ENCODE results near the gene DNHD1. TPM values are rescaled to one million over a fixed set of nuclear protein-coding genes. Genes with fewer than 3 reads are reported as not detected.
A peak's percentile ranks its signal among the peaks of the same experiment; 100 is the strongest.

Gene DNHD1
- total RNA-seq, 1 donor from 2014 or later: 20.0 TPM

DNA sequence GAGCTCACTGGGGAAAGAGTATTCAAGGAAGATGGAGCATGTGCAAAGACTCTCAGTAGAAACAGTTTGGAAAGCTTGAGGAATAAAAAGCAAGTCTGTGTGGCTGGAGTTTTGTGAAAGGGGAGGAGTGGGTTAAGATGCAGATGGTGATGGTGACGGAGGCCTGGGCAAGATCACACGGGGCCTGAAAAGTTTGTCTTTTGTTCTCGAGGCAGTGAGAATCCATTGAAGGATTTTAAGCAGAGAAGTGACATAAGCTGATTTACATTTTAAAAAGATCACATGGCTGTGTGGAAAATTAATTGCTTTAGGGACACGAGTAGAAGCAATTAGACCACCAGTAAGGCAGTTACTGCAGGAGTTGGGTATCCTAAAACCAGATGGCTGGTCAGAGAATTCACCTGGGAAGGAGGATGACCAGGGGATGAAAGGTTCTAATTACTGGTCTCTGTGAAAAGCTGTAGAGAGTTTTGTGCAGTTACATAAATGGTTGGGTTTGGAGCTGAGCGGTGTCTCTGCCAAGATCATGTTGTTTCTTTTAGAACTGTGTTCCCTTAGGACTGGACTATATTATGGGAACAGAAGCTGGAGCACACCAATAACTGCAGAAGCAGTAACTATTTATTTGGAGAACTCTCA lies 99.3 kb downstream of the DNHD1 start:
- H3K4me1 Mint-ChIP-seq (ENCODE audit: low read depth): peaks cover 19% of the 10 kb centered on the region
- intact Hi-C loops (cut with micrococcal nuclease): no loop called here
- DNase-seq (ENCODE audit: low spot score): no peak
- H3K36me3 Mint-ChIP-seq (ENCODE audit: low read depth): peaks cover 53% of the 10 kb centered on the region
- no peak overlapping the region for H3K4me3 Mint-ChIP-seq
- no peaks in the 10 kb centered on the region for H3K9me3 Mint-ChIP-seq
- no peaks in the 10 kb centered on the region for H3K27me3 Mint-ChIP-seq (ENCODE audit: insufficient read depth)
- no peak overlapping the region for H3K27ac Mint-ChIP-seq

DNA sequence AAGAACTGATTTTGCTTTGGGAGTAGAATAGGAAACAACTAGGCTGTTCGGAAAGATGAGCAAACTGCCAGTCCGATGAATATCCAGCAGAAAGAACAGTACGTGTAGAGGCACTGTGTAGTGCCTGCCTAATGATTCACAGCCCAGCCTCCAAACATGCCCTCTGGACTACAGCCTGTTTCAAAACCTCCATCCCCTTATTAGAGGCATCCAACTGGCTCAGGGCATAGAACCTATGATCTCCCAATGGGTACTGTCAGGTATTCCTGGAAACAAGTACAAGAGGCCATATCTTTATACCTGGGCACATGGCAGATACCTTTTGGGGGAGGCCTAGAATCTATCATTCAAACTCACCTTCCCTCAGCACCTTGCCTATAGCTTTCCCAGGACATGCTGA lies 101.5 kb downstream of the DNHD1 start:
- peaks cover 18% of the 10 kb centered on the region for H3K4me1 Mint-ChIP-seq (ENCODE audit: low read depth)
- H3K27ac Mint-ChIP-seq: no peak overlapping the region
- H3K36me3 Mint-ChIP-seq (ENCODE audit: low read depth): peaks cover 52% of the 10 kb centered on the region

DNA sequence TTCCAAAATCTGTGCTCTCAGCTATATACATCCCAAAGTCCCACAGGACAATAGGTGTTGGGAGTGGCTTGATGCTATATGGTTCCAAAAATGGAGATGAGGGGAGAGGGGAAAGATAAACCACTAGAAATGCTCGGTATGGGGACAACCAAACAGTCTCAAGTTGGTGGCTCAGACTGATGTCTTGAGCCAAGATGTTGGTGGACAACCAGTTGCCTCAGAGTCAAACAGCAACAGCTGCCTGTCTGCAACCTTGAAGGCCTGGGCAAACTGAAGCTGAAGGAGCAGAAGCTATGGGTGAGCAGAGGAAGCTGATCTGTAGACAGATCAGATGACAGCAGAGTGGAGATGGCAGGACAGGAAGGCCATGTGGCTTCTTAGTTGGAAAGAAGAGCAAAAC lies 102.4 kb downstream of the DNHD1 start:
- DNase-seq (ENCODE audit: low spot score): no peak
- no peak overlapping the region for H3K4me3 Mint-ChIP-seq
- H3K9me3 Mint-ChIP-seq: no peaks in the 10 kb centered on the region
- H3K27ac Mint-ChIP-seq: no peak overlapping the region
- no peaks in the 10 kb centered on the region for H3K27me3 Mint-ChIP-seq (ENCODE audit: insufficient read depth)
- H3K36me3 Mint-ChIP-seq (ENCODE audit: low read depth): peaks cover 43% of the 10 kb centered on the region
- intact Hi-C loops (cut with micrococcal nuclease): no loop called here
- peaks cover 9% of the 10 kb centered on the region for H3K4me1 Mint-ChIP-seq (ENCODE audit: low read depth)

More for the DNA sequence above, 101.5 kb downstream of the DNHD1 start:
- Mint-ChIP-seq H3K9me3 (no peaks in the 10 kb centered on the region), H3K4me3 (no peak overlapping the region), H3K27me3 (ENCODE audit: insufficient read depth) (no peaks in the 10 kb centered on the region)
- DNase-seq (ENCODE audit: low spot score): no peak
- intact Hi-C loops (cut with micrococcal nuclease): no loop called here

DNA sequence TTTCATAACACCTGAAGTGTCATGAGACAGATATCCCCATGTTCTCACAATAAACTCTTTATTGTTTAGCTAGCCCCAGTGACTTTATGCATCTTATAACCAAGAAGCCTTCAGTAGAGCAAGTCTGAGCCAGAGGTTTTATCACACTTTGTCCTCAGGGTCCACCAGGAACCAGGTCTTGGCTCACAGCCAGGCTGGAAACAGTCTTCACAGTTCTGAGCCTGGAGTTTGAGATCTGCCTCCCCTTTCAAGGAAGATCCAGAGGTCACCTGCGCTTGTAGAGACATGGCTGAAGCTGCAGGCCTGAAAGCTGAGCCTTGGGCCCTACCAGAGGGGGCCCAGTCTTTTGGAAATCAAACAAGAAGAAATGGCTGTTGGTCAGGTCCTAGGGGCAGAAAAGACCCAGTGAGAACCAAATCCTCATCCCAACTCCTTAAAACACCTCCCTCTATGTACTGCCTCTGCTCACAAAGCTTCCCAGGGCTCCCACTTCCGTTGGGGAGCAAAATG lies 102.9 kb downstream of the DNHD1 start:
- intact Hi-C loops (cut with micrococcal nuclease): loop anchor here (10.0 kb wide), 1 partner anchor 1385 kb away; the partner anchor contains the start of gene EIF3F
- Mint-ChIP-seq H3K4me3 (no peak overlapping the region), H3K9me3 (no peaks in the 10 kb centered on the region), H3K36me3 (ENCODE audit: low read depth) (peaks cover 40% of the 10 kb centered on the region), H3K4me1 (ENCODE audit: low read depth) (peaks cover 7% of the 10 kb centered on the region), H3K27ac (no peak overlapping the region), H3K27me3 (ENCODE audit: insufficient read depth) (no peaks in the 10 kb centered on the region)
- no peak for DNase-seq (ENCODE audit: low spot score)

DNA sequence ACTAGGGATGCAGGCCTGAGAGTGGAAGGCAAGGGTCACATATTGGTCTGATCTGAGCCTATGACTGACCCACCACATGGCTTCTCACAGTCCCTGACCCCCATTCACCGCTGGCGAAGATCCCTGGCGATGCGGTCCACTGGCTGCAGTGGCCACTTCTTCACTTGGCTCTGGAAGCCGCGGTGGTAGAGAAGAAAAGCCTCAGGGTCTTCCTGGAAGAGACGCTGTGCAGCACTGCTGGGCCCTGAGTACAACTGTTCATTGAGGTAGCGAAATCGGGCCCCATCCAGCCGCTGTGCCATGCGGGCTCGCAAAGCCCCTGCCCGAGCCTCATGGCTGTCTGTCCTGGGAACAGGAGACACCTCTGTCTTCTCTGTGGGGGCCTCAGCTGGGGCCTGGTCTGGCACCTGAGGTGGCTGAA lies 104.0 kb downstream of the DNHD1 start:
- no peaks in the 10 kb centered on the region for H3K9me3 Mint-ChIP-seq
- H3K36me3 Mint-ChIP-seq (ENCODE audit: low read depth): peaks cover 35% of the 10 kb centered on the region
- H3K4me3 Mint-ChIP-seq: no peak overlapping the region
- no peak for DNase-seq (ENCODE audit: low spot score)
- intact Hi-C loops (cut with micrococcal nuclease): loop anchor here (10.0 kb wide), 1 partner anchor 1384 kb away; the partner anchor contains the start of gene EIF3F
- peaks cover 10% of the 10 kb centered on the region for H3K4me1 Mint-ChIP-seq (ENCODE audit: low read depth)
- no peaks in the 10 kb centered on the region for H3K27me3 Mint-ChIP-seq (ENCODE audit: insufficient read depth)
- no peak overlapping the region for H3K27ac Mint-ChIP-seq

DNA sequence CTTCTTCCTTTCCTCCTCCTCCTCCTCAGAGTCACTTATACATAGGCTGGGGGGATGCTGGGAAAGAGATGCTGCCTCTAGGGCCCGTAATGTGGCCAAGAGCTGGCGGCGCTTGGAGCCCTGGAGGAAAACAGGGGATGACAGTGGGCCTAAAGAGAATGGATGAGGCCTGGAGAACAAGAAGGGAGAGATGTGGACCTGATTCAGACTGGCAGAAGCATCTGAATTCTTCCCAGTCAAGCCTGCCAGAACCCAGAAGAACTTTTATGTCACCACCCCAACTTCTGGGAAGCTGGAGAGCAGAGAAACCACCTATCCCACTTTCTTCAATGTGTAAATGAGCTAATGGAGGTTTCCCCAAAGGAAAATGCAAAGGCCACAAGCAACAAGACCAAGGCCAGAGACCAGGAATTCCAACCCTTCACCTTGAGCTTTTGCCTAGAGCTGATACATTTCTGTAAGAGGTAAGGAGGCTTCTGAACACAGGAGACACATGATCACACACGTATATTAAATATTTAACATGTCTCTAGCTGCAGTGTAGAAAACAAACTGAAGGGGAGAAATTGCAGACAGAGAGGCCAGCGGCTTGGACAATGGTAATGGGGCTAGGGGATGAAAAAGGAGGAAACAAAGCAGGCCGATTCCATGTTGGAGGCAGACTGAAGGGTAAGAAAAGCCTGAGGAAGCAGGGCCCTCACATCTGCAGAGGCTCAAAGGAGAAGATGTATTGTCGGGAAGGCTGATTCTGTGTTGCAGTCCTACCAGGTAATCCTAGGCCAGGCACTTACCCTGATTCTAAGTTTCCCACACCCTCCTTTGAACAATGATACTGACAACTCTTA lies 105.2 kb downstream of the DNHD1 start:
- H3K27me3 Mint-ChIP-seq (ENCODE audit: insufficient read depth): no peaks in the 10 kb centered on the region

DNA sequence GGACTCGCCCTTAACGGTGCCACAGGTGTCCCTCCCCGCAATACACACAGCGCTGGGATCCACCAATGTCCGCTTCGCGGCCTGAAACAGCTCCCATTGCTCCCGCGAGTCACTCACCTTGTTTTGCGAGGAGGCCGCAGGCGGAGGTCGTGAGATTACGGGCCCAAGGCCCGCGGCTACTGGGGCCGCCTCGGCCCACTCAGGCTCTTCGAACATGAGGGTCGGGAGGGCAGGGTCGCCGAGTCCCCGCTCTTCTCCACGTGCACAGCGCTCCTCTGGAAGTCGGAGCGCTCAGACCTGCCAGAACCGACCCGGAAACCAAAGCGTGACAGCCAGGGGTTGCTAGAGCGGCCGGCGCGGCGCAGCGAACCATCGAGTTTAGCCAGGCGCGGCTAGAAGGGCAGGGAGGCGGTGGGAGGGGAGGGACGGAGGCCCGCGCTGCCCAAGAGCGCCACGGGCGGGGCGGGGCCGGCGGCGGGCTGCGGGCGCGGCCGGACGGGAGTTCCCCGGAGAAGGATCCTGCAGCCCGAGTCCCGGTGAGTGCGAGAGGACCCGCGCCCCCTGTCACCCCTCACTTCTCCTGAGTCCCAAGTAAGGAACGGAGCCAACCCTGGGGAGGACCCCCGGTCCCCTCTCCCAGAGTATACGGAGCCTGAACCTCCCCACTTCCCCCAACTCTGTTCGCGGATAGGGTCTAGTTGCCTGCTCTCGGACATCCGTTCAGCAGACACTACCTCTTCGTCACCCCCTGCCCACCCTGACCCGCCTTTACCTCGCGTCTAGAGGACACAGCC lies 106.4 kb downstream of the DNHD1 start, which contains the start of the genes ILK and RRP8:
Gene ILK, plus strand, starts transcription at position 488 of the 794 bp plus-strand sequence. CDS start 498 bp downstream, outside the sequence.
Gene RRP8, minus strand, starts transcription at position 330 of the 794 bp plus-strand sequence. Its CDS starts 114 bp downstream, at position 216.
- Mint-ChIP-seq H3K27ac (no peak within 1 kb of the TSS), H3K4me3 (no peak within 1 kb of the TSS), H3K36me3 (ENCODE audit: low read depth) (peaks cover 34% of the 10 kb centered on the region), H3K9me3 (no peaks in the 10 kb centered on the region), H3K27me3 (ENCODE audit: insufficient read depth) (no peaks in the 10 kb centered on the region), H3K4me1 (ENCODE audit: low read depth) (peaks cover 26% of the 10 kb centered on the region)
- DNase-seq (ENCODE audit: low spot score): peak; percentile 84
- intact Hi-C loops (cut with micrococcal nuclease): loop anchor here (1.0 to 10.0 kb wide), 10 partner anchors 9 to 1381 kb away; partner anchors contain the start of genes ARFIP2, EIF3F, MRPL17 and PPFIBP2

More for the DNA sequence above, 105.2 kb downstream of the DNHD1 start:
- DNase-seq (ENCODE audit: low spot score): no peak
- H3K4me1 Mint-ChIP-seq (ENCODE audit: low read depth): peaks cover 23% of the 10 kb centered on the region
- H3K4me3 Mint-ChIP-seq: no peak overlapping the region
- peaks cover 35% of the 10 kb centered on the region for H3K36me3 Mint-ChIP-seq (ENCODE audit: low read depth)
- peak overlapping the region; percentile 24 for H3K27ac Mint-ChIP-seq
- intact Hi-C loops (cut with micrococcal nuclease): loop anchor here (2.0 to 10.0 kb wide), 3 partner anchors 224 to 1382 kb away; partner anchors contain the start of genes EIF3F and PPFIBP2
- no peaks in the 10 kb centered on the region for H3K9me3 Mint-ChIP-seq

DNA sequence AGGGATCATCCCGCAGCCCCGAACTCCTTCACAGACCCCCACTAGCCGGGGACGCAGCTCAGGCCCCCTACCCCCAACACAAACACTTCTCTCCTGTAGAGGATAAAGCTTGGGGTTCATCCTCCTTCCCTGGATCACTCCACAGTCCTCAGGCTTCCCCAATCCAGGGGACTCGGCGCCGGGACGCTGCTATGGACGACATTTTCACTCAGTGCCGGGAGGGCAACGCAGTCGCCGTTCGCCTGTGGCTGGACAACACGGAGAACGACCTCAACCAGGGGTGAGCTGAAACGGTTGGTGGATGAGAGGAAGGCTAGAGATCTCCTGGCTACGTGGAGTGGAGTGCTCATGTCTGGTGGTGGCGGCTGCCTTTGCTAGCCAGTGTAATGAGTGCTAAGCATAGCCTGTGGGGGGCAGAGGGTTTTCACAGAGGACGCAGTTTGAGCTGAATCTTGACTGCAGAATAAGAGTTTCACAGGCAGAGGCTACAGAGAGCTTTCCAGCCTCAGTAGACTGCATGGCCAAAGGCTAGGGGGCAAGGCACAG lies 107.1 kb downstream of the DNHD1 start:
- Mint-ChIP-seq H3K4me1 (ENCODE audit: low read depth) (peaks cover 26% of the 10 kb centered on the region), H3K4me3 (no peak overlapping the region), H3K36me3 (ENCODE audit: low read depth) (peaks cover 32% of the 10 kb centered on the region)

DNA sequence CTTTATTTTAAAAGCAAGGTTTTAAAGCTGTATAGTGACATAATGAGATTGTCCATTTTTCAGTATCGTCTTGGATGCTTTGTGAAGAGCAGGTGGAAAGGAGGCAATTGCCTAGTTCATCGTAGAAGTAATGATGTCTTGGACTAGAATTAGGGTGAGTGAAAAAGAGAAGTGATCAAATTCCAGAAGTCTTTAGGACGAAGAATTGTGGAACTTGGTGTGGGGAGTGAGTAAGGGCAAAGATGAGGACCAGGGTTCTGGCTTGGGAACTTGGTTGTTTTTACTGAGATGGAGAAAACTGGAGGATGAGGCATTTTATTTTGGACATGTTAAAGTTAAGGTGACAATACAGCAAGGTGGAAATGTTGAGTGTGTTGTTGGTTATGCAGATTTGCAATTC lies 107.7 kb downstream of the DNHD1 start:
- Mint-ChIP-seq H3K9me3 (no peaks in the 10 kb centered on the region), H3K27me3 (ENCODE audit: insufficient read depth) (no peaks in the 10 kb centered on the region), H3K4me3 (no peak overlapping the region), H3K4me1 (ENCODE audit: low read depth) (peaks cover 30% of the 10 kb centered on the region), H3K27ac (no peak overlapping the region), H3K36me3 (ENCODE audit: low read depth) (peaks cover 31% of the 10 kb centered on the region)
- intact Hi-C loops (cut with micrococcal nuclease): loop anchor here (1.0 to 10.0 kb wide), 2 partner anchors 64 to 1380 kb away; partner anchors contain the start of gene EIF3F
- DNase-seq (ENCODE audit: low spot score): no peak

More for the DNA sequence above, 107.1 kb downstream of the DNHD1 start:
- no peak overlapping the region for H3K27ac Mint-ChIP-seq
- H3K27me3 Mint-ChIP-seq (ENCODE audit: insufficient read depth): no peaks in the 10 kb centered on the region
- intact Hi-C loops (cut with micrococcal nuclease): loop anchor here (1.0 to 10.0 kb wide), 2 partner anchors 64 to 1381 kb away; partner anchors contain the start of gene EIF3F
- DNase-seq (ENCODE audit: low spot score): peak; percentile 40
- no peaks in the 10 kb centered on the region for H3K9me3 Mint-ChIP-seq

DNA sequence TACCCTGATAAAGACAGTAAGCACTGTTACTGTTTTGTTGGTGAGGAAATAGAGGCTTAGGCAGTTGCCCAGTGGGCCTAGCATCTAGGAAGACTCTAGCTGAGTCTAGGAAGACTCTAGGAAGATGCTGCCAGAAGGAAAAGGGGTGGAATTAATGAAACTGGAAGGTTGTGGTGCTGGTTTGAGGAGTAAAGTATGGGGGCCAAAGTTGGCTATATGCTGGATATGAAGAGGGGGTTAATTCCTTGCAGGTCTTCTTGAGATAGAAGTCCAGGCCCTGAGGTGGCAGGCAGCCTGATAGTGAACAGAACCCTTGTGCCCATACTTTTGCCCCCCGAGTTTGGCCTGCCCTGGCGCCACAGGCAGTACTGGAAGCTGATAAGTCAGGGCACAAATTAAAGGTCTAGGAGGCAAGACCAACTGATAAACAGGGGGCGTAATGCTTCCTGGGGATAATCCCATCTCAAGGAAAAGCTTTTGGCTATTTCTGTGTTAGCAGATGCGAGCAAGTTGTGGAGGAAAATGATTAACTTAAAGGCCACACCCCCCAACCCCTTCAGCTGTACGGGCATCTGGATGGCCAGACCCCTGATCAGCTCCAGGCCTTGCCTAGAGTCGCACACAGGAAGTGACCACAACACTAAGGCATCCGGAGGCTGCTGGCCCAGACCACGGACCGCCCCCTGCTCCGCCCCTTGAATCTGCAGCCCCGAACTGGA lies 109.5 kb downstream of the DNHD1 start:
- H3K27me3 Mint-ChIP-seq (ENCODE audit: insufficient read depth): no peaks in the 10 kb centered on the region
- H3K4me3 Mint-ChIP-seq: no peak overlapping the region
- intact Hi-C loops (cut with micrococcal nuclease): loop anchor here (1.0 to 10.0 kb wide), 6 partner anchors 13 to 1378 kb away; partner anchors contain the start of genes CAVIN3, EIF3F and TPP1
- peaks cover 46% of the 10 kb centered on the region for H3K4me1 Mint-ChIP-seq (ENCODE audit: low read depth)
- peaks cover 38% of the 10 kb centered on the region for H3K36me3 Mint-ChIP-seq (ENCODE audit: low read depth)
- H3K27ac Mint-ChIP-seq: peak overlapping the region; percentile 84
- peak; percentile 58 for DNase-seq (ENCODE audit: low spot score)
- no peaks in the 10 kb centered on the region for H3K9me3 Mint-ChIP-seq

DNA sequence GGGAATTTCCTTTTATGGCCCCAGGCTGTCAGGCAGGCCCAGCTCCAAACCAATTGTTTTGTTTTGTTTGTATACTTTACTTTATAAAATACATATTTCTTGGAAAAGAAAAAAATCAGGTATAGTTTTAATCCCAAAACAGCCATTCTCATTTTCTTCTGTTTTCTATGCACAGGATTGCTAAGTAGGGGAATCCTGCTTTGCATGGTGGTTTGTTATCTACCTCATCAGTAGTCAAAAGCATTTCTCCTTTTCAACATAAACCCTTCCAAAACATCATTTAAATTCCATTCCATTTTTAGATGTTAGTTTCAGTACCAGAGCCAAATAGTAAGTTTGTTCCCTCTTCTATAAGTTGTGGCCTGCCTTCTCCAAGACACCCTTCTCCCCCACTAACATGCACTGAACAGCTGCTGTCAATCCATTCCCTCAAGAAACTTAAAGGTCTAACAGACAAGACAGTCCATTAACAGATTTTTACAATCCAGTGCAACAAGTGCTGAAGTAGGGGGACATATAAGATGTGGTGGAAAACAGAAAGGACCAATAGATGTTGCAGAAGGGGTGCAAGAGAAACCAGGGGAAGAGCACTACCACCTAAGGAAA lies 110.2 kb downstream of the DNHD1 start:
- Mint-ChIP-seq H3K27ac (peak overlapping the region; percentile 86), H3K36me3 (ENCODE audit: low read depth) (peaks cover 34% of the 10 kb centered on the region), H3K4me1 (ENCODE audit: low read depth) (peaks cover 46% of the 10 kb centered on the region), H3K9me3 (no peaks in the 10 kb centered on the region), H3K27me3 (ENCODE audit: insufficient read depth) (no peaks in the 10 kb centered on the region), H3K4me3 (peak overlapping the region; percentile 56)
- intact Hi-C loops (cut with micrococcal nuclease): loop anchor here (1.0 to 10.0 kb wide), 6 partner anchors 12 to 1378 kb away; partner anchors contain the start of genes CAVIN3, EIF3F and TPP1
- no peak for DNase-seq (ENCODE audit: low spot score)

Measured in activated T-helper 1 cell treated with anti-CD3 and anti-CD28 coated beads, Interleukin-12 subunit alpha, Interleukin-12 subunit beta, Interleukin-2, Interleukin-4 antibody, amounts not matched to agents 30 ng/mL and 10 ng/mL and 1 ng/mL, durations not matched to agents 14 hours and 24 hours and 36 hours (primary cell).